ENCODE data around the gene PCCB. TPM values are rescaled to one million over a fixed set of nuclear protein-coding genes. Genes with fewer than 3 reads are reported as not detected.

Gene PCCB
- total and polyA plus RNA-seq, 2 donors (not counting 1 experiment from before 2014, with no cell fraction given): 12.1 to 15.5 TPM

- Histone ChIP-seq H3K4me1 (ENCODE audit: control insufficient read depth in 2 of 2, insufficient read depth in 2 of 2, low read length in 2 of 2) (peaks cover 12 to 15% of the 10 kb centered on the region in 2 donors), H3K36me3 (replicated peaks in 1 of 2; ENCODE audit: control extremely low read depth in 1 of 2, control insufficient read depth in 1 of 2, extremely low read depth in 1 of 2, insufficient read depth in 2 of 2, low read length in 1 of 2) (peaks cover 6 to 40% of the 10 kb centered on the region in 2 experiments), H3K27ac (ENCODE audit: low read length in 2 of 2) (no peak overlapping the region), H4K20me1 (ENCODE audit: control insufficient read depth, insufficient read depth, low read length, poor library complexity, severe bottlenecking) (no peaks in the 10 kb centered on the region), H3K9me3 (ENCODE audit: control extremely low read depth in 1 of 3, control insufficient read depth in 2 of 3, insufficient read depth in 1 of 3, low read length in 2 of 3) (peaks cover 6 to 15% (median 14%) of the 10 kb centered on the region in 3 donors), H3K4me3 (ENCODE audit: control extremely low read depth in 1 of 5, extremely low read depth in 1 of 5, insufficient read depth in 1 of 5, low read depth in 2 of 5, low read length in 4 of 5) (no peak overlapping the region), H3K4me2 (replicated peaks; ENCODE audit: low read depth, low read length, poor library complexity, severe bottlenecking) (no peak overlapping the region), H3K79me2 (ENCODE audit: control insufficient read depth, insufficient read depth, low read length) (peaks cover 8% of the 10 kb centered on the region), H3K9ac (ENCODE audit: low read length) (no peak overlapping the region), H3K27me3 (replicated peaks in 1 of 4; ENCODE audit: control extremely low read depth in 1 of 4, control insufficient read depth in 3 of 4, insufficient read depth in 4 of 4, low read length in 3 of 4) (no peaks in the 10 kb centered on the region), H2AFZ (ENCODE audit: insufficient read depth, low read depth, low read length, poor library complexity, severe bottlenecking) (no peak overlapping the region)
- H3K4me1 Mint-ChIP-seq: peaks cover 19% of the 10 kb centered on the region
- WGBS (ENCODE audit: insufficient coverage): 90% methylated on average over 2 of the region's 2 CpGs
- DNase-seq (no peak), ATAC-seq (ENCODE audit: low read depth) (no peak)
- H3K9me3 Mint-ChIP-seq (ENCODE audit: insufficient read depth): peaks cover 7% of the 10 kb centered on the region
- intact Hi-C loops (cut with micrococcal nuclease): no loop called here
- ChIA-PET CTCF (interaction anchor here (0.7 kb wide), 1 partner anchor 202 kb away, joined by 3 read pairs; no protein-coding TSS in a partner anchor), POLR2A (no interaction called here)
- H3K4me3 Mint-ChIP-seq: no peak overlapping the region
- no peaks in the 10 kb centered on the region for H3K27me3 Mint-ChIP-seq
- H3K27ac Mint-ChIP-seq: no peak overlapping the region
- no peak for TF ChIP-seq EZH2 (IDR thresholded peaks at IDR 0.05; ENCODE audit: borderline replicate concordance, insufficient read depth, low read depth, low read length, poor library complexity, severe bottlenecking)
- TF ChIP-seq, protein P1, sequence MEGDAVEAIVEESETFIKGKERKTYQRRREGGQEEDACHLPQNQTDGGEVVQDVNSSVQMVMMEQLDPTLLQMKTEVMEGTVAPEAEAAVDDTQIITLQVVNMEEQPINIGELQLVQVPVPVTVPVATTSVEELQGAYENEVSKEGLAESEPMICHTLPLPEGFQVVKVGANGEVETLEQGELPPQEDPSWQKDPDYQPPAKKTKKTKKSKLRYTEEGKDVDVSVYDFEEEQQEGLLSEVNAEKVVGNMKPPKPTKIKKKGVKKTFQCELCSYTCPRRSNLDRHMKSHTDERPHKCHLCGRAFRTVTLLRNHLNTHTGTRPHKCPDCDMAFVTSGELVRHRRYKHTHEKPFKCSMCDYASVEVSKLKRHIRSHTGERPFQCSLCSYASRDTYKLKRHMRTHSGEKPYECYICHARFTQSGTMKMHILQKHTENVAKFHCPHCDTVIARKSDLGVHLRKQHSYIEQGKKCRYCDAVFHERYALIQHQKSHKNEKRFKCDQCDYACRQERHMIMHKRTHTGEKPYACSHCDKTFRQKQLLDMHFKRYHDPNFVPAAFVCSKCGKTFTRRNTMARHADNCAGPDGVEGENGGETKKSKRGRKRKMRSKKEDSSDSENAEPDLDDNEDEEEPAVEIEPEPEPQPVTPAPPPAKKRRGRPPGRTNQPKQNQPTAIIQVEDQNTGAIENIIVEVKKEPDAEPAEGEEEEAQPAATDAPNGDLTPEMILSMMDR (IDR thresholded peaks at IDR 0.05): no peak
Observed at GRCh38 chr3:136280961-136281360, 30.8 kb downstream of the PCCB start.

DNA sequence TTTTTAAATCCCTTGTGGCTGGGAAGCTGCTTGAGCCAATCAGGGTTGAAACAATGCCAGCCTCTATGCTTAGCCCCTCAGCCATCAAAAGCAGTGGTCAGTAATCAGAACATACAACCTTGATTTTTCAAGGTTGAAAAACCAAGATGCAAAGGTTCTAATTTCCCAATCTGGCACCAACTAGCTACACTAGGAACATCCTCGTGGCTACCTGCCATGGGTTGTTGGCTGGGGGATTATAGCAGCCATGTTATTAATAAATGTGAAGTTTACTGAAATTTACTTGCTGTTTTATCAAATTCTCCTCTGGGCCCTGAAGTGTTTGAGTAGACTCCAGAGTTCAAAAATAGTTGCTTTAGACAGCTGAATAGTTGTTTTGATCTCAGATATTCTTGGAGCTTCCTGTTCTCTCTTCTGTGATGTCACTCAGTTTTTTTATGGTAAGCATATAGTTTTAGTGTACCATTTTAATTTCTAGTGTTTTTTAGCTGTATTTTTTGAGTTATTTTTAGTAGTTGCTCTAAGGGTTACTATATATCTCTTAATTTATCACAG is 31.9 kb downstream of the PCCB start:
- ATAC-seq (ENCODE audit: low read depth): peak; percentile 28
- CTCF ChIA-PET: interaction anchor here (1.1 kb wide), 1 partner anchor 207 kb away, joined by 3 read pairs; no protein-coding TSS in a partner anchor
- H3K4me3 Mint-ChIP-seq: peak overlapping the region; percentile 29

More for the DNA sequence above, 31.9 kb downstream of the PCCB start:
- Histone ChIP-seq H3K9me3 (ENCODE audit: control extremely low read depth in 1 of 3, control insufficient read depth in 2 of 3, insufficient read depth in 1 of 3, low read length in 2 of 3) (peaks cover 6 to 15% (median 14%) of the 10 kb centered on the region in 3 donors), H4K20me1 (ENCODE audit: control insufficient read depth, insufficient read depth, low read length, poor library complexity, severe bottlenecking) (no peaks in the 10 kb centered on the region), H3K27ac (ENCODE audit: low read length in 2 of 2) (peak overlapping the region; percentile 53 to 65), H3K9ac (ENCODE audit: low read length) (peak overlapping the region; percentile 0), H3K79me2 (ENCODE audit: control insufficient read depth, insufficient read depth, low read length) (no peaks in the 10 kb centered on the region), H3K36me3 (replicated peaks in 1 of 2; ENCODE audit: control extremely low read depth in 1 of 2, control insufficient read depth in 1 of 2, extremely low read depth in 1 of 2, insufficient read depth in 2 of 2, low read length in 1 of 2) (peaks cover 3 to 34% of the 10 kb centered on the region in 2 experiments), H2AFZ (ENCODE audit: insufficient read depth, low read depth, low read length, poor library complexity, severe bottlenecking) (peak overlapping the region; percentile 17), H3K4me1 (ENCODE audit: control insufficient read depth in 2 of 2, insufficient read depth in 2 of 2, low read length in 2 of 2) (peaks cover 12 to 15% of the 10 kb centered on the region in 2 donors), H3K4me3 (ENCODE audit: control extremely low read depth in 1 of 5, extremely low read depth in 1 of 5, insufficient read depth in 1 of 5, low read depth in 2 of 5, low read length in 4 of 5) (no peak overlapping the region), H3K4me2 (replicated peaks; ENCODE audit: low read depth, low read length, poor library complexity, severe bottlenecking) (peak overlapping the region; percentile 14), H3K27me3 (replicated peaks in 1 of 4; ENCODE audit: control extremely low read depth in 1 of 4, control insufficient read depth in 3 of 4, insufficient read depth in 4 of 4, low read length in 3 of 4) (no peaks in the 10 kb centered on the region)
- TF ChIP-seq EZH2 (IDR thresholded peaks at IDR 0.05; ENCODE audit: borderline replicate concordance, insufficient read depth, low read depth, low read length, poor library complexity, severe bottlenecking): no peak
- TF ChIP-seq, protein P1 (IDR thresholded peaks at IDR 0.05): no peak
- H3K9me3 Mint-ChIP-seq (ENCODE audit: insufficient read depth): peaks cover 7% of the 10 kb centered on the region
- peaks cover 19% of the 10 kb centered on the region for H3K4me1 Mint-ChIP-seq
- H3K27ac Mint-ChIP-seq: peak overlapping the region; percentile 56
- no CpG with 5 or more reads among the region's 1 CpG for WGBS (ENCODE audit: insufficient coverage)
- no peaks in the 10 kb centered on the region for H3K27me3 Mint-ChIP-seq
- intact Hi-C loops (cut with micrococcal nuclease): no loop called here
- DNase-seq: no peak
- POLR2A ChIA-PET: no interaction called here

Measured in B cell (primary cell).